Hepatocyte (in vitro differentiated cells): ENCODE results near the gene DDR2.
"Not testable (repeated sequence)": the region's sequence is repeated elsewhere in the genome, so short reads cannot be mapped to it uniquely, and the experiment has no call there.

Source experiments
- EZH2 ChIP-seq: fragments of 200-600 bp; sonication (generic); IDR thresholded peaks from 2 replicates; pipeline ENCODE4 v1.6.1; 2016; ENCODE audit warnings: antibody characterized with exemption, mild to moderate bottlenecking, borderline replicate concordance
- TF ChIP-seq, protein P1 (sequence below): fragments of 200-600 bp; sonication (generic); IDR thresholded peaks from 2 replicates; pipeline ENCODE4 v1.5.1; 2016; ENCODE audit warnings: antibody characterized with exemption, mild to moderate bottlenecking; ENCODE audit not compliant: poor library complexity

DNA sequence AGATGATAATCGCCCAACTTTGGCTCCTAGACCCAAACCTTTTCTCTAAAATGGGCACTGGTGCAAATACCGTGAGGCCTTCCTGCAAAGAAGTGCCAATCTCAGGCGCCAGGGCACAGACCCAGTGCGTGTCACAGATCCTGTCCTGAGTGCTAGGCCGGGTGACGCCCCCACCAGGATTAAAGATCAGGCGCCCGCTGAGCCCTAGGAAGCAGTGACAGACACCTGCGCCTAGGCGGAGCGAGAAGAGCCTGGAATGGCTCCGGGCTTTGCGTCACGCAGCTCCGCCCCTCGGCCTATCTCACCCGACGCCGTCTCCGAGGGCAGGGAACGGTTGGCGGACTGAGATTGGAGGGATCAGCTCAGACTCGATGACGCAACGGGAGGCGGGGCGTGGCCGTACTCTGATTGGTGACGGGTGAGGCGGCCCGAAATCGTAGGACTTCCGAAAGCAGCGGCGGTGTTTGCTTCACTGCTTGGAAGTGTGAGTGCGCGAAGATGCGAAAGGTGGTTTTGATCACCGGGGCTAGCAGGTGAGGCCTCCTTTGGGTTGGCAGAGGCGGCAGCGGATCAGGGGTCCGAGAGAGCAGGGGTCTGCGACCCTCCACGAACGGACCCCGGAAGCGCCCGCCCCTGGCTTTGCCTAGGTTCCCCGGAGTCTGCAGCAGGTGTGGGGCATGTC is 158.2 kb downstream of the DDR2 start, which contains the start of gene HSD17B7:
- TF ChIP-seq, protein P1, sequence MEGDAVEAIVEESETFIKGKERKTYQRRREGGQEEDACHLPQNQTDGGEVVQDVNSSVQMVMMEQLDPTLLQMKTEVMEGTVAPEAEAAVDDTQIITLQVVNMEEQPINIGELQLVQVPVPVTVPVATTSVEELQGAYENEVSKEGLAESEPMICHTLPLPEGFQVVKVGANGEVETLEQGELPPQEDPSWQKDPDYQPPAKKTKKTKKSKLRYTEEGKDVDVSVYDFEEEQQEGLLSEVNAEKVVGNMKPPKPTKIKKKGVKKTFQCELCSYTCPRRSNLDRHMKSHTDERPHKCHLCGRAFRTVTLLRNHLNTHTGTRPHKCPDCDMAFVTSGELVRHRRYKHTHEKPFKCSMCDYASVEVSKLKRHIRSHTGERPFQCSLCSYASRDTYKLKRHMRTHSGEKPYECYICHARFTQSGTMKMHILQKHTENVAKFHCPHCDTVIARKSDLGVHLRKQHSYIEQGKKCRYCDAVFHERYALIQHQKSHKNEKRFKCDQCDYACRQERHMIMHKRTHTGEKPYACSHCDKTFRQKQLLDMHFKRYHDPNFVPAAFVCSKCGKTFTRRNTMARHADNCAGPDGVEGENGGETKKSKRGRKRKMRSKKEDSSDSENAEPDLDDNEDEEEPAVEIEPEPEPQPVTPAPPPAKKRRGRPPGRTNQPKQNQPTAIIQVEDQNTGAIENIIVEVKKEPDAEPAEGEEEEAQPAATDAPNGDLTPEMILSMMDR: not testable (repeated sequence)
- not testable (repeated sequence) for TF ChIP-seq EZH2
